Tongue (tissue), 3 donors: ENCODE measurements around the gene ACAD9. TPM values are rescaled to one million over a fixed set of nuclear protein-coding genes. Genes with fewer than 3 reads are reported as not detected.

Experiments used
- DNase-seq: peaks from one replicate; pipeline ENCODE4 v3.0.0-alpha.2; 2015
- small RNA-seq: library from RNA; depleted of rRNA; stranded (forward); fragments of <200 nt; gene quantifications from one replicate; pipeline ENCODE3, GENCODE V24; 2014; ENCODE audit warnings: low replicate concordance
- total RNA-seq: library from RNA; depleted of rRNA; stranded (reverse); fragments of >200 nt; gene quantifications from one replicate; pipeline ENCODE4 v1.2.3, GENCODE V29; 2014

ACAD9 gene
- total RNA-seq, 1 donor from 2014 or later = 36.7 TPM

DNA sequence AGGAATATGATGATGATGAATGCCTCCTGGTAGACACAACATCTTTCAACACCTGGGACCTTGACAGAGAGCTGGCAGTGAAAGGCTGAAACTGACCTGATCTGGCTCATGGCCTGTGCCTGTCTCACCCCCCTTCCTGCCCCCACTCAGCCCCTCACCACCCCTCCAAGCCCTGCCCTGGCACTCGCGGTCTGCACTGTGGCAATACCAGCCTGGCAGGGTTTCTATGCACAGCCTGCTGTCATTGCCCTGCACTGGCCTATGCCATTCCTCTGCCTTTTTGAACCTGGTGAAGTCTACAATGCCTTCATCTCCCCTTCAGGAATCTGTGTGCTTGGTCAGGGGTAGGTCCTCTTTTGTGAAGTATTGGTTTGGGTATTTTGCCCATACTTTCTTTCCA lies 56.5 kb downstream of the ACAD9 start:
- DNase-seq = no peak

DNA sequence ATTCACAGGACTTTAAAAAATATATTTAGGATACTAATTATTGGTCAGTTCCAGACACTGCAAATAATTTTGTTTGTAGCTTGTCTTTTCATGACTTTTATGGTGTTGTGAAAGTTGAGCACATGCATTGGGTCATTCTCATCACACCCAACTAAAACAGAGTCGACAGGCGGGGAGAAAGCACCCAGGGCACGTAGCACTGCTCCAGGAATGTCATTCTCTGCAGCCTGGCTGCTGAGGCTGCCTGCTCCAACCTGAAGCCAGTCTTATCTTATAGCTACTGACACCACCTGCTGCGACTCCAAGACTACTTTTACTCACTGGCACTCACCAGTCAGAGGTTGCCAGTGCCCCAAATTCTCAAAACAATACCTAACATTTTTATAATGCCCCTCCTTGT lies 56.9 kb downstream of the ACAD9 start:
- no peak for DNase-seq

DNA sequence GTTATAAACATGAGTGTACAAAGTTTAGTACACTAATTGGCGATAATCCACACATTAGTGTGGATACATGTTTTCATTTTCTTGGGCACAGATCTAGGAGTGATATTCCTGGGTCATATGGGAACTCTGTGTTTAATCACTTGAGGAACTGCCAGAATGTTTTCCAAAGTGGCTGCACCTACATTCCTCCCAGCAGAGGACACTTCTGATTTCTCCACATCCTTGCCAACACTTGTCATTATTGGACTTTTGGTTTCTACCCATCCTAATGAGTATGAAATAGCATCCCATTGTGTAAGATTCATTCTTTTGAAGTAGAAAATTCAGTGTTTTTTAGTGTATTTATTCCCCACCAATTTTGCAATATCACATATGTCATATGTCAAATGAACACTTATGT lies 60.8 kb downstream of the ACAD9 start:
- DNase-seq = no peak

DNA sequence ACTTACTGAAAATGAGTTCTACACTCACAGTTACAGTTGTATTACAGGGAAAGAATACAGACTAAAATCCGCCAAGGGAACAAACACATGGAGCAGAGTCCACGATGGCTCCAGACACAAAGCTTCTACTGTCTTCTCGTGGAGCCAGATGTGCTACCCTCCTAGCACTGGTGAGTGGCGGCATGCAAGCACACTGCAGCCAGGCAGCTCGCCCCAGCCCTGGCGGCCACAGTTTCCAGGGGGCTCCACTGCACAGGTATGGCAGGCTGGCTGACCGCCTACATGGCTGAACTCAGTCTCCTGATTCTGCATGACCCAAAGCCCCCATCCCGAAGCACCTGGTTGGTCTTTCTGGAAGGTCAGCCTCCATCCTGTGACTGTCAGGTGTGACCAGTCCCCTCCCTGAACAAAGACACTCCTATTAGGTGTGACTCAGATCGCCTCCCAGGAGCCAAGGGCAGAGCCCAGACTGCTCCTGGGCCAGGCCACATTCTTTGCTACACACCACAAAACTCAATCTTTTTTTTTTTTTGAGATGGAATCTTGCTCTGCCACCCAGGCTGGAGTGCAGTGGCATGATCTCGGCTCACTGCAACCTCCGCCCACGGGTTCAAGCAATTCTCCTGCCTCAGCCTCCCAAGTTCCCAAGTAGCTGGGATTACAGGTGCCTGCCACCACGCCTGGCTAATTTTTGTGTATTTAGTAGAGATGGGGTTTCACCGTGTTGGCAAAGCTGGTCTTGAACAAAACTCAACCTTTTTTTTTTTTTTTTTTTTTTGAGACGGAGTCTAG lies 62.9 kb downstream of the ACAD9 start:
- DNase-seq = no peak

DNA sequence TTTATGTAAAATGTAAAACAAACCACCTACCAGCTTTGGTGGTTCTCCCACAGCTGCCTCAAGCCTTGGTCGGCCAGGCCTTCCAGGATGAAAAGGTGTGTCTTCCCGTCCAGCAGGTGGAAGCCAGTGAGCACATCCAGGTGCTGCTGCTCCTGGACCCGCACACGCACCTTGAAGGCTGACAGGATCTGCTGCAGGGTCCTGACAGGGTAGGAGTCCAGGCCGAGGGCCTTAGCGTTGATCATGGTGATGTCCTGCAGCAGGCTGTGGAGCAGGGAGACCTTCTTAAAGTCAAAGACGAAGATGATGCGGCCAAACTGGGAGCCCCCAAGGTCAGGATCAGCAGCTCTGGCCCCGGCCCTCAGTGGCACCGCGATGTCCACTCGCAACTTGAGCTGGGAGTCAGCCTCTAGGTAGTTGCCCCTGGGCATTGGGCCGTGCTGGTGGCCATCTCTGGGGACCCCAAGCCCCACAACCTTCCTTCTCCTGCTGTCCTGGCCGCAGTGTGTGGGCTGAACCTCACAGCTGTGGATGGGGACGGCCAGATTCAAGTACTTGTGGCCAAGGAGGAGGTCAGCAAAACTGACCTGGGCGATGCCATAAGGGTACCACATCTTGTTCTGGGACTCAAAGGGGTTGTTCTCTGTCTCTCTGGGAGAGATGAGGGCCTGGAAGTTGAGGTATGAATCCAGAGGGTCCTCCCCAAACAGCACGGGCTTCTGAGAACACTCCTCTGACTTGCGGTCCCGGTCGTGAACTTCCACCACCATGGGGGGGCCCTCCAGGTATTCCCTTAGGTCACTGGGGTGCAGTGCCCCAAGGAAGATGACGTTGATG lies 65.8 kb downstream of the ACAD9 start:
- DNase-seq = no peak

DNA sequence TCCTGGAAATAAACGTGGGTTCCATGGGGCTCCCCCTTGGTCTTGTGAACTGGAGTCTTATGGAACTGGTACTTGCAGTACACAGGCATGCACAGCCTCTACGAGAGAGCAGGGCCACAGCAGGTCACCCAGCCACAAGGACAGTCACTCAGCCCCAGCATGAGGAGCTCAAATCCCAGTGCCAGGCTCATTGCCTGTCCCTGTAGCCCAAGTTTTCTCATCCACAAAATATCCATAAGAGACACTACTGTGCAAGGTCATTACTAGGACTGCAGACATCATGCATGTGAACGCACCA lies 66.4 kb downstream of the ACAD9 start:
- DNase-seq = no peak

DNA sequence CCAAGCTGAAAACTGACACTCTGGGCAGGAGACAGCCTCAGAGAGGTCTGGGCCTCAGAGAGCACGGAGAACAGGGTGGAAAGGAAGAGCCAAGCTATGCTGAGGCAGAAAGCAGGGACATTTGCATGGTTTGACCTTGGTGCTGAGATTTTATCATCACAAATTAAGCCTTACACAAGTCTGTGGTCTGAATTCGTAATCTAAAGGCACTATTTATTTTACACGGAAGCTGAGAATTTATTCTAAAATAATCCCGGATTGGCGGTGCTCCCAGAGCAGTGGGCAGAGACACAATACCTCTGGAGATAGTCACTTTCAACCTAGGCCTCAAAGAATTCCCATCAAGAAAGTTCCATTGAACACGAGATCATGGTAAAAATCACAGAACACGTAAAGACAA lies 67.0 kb downstream of the ACAD9 start:
- DNase-seq = no peak

DNA sequence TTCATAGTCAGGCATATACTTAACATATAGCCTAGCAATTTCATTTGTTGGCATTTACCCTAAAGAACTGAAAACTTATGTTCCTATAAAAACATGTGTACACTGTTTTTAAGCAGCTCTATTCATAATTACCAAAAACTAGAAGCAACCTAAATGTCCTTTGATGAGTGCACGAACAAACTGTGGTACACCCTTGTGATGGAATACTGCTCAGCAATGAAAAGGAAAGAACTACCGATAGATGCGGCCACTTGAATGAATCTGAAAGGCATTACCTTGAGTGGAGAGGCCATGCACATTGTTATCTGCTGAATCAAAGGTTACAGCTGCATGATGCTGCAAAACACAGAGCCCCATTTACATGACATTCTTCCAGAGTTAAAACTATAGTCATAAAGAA lies 69.7 kb downstream of the ACAD9 start:
- no peak for DNase-seq

DNA sequence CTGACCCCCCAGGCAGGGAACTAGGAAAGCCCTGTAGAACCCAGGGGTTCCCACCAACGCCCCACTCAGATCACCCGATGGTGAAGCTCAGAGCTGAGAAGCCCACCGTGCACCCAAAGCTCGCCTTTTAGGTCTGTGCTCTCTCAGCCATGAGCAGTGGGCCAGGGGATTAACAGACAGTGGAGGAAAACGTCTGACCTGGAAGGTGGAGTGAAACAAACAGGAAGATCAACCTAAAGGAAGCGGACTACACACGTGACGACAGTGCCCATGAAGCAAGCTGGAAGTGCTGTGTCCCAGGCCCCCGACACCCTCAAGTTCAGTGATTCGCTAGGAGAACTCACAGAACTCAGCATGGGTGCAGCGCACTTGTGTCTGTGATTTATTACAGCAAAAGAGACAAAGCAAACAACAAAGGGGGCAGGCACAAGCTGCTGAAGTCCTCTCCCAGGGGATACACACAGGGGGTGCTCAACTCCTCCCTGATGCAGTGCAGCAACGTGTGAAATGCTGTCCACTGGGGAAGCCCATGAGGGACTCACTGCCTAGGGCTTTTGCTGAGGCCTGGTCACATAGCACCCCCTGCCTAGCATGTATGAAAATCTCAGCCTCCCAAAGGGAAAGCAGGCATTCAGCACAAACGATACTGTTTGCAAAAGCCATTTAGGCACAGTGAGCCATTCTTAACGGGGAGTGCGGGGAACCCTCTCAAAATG lies 71.0 kb downstream of the ACAD9 start:
- DNase-seq = peak; percentile 6

DNA sequence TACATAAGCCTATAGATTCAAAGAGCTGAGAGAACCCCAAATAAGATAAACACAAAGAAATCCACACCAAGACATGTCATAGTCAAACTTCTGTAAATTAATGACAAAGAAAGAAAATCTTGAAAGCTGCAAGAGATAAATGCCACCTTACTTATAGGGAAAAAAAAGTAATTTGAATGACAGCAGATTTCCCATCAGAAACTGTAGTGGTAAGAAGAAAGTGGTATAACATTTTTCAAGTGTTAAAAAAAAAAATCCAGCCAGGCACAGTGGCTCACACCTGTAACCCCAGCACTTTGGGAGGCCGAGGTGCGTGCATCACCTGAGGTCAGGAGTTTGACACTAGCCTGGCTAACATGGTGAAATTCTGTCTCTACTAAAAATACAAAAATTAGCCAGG lies 77.0 kb downstream of the ACAD9 start:
- DNase-seq = no peak

Small RNA genes lying within 50 kb of the gene (small RNA-seq; reads per million reads assigned to genes)
- not detected for gene AC112484.4

Other genes with a start within 250 kb of the ACAD9 start
- 150 TPM for gene RPN1, start 228.8 kb upstream of the ACAD9 start, total RNA-seq
- 53.4 TPM for gene RAB7A, start 153.4 kb upstream of the ACAD9 start, total RNA-seq
- gene CFAP92, start 114.5 kb downstream of the ACAD9 start, total RNA-seq = 0.10 TPM
- gene EFCC1, start 121.7 kb downstream of the ACAD9 start, total RNA-seq = 1.3 TPM
- gene GP9, start 181.2 kb downstream of the ACAD9 start, total RNA-seq = not detected
- 10.4 TPM for gene RAB43, start 242.2 kb downstream of the ACAD9 start, total RNA-seq